SK-N-DZ (cell line): Measurements from ENCODE around the gene GCK. TPM values are rescaled to one million over a fixed set of nuclear protein-coding genes. Genes with fewer than 3 reads are reported as not detected.

Experiments used
- DNase-seq: peaks from one replicate; pipeline ENCODE4 v3.0.0-alpha.2; 2015; ENCODE audit warnings: low spot score
- polyA plus RNA-seq, 2 experiments: library from polyadenylated mRNA; depleted of rRNA; stranded (reverse); fragments of >200 nt; gene quantifications; 2 replicates each; pipeline ENCODE4 v1.2.3, GENCODE V29; 2014

GCK gene
- 5.3 and 5.7 TPM in 2 replicates for polyA plus RNA-seq (2014; cell fraction: cytosol; rRNA removed)
- 3.1 and 5.7 TPM in 2 replicates for polyA plus RNA-seq (2014; cell fraction: nucleus; rRNA removed)

- DNase-seq = no peak
Observed at GRCh38 chr7:44189286-44189992, at the start of gene GCK. Gene GCK, minus strand, starts transcription at chr7:44189439. Its CDS starts 486 bp downstream, at chr7:44188953.

- DNase-seq = no peak
Observed at GRCh38 chr7:44238116-44238695, 49.0 kb upstream of the GCK start.

DNA sequence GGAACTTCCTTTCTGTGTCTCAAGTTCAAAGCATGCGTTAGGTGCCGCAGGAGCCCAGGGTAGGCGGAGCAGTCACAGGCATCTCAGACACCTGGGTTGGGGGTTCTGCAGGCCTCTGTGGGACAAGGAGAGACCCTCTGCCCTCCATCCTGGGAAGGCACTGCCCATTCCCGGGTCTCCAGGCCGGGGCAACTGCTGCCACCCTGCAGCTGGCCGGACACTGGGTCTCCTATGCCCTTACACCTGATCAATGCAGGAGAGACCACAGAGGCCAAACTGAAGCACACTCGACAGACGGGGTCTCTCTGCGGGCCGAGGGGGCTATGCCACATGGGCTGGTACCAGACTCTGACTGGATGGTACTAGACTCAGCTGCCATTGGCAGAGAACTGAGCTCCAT, 48.5 kb upstream of the GCK start:
- no peak for DNase-seq

GRCh38 chr7:44236333-44236728, 47.1 kb upstream of the GCK start:
- no peak for DNase-seq

DNA sequence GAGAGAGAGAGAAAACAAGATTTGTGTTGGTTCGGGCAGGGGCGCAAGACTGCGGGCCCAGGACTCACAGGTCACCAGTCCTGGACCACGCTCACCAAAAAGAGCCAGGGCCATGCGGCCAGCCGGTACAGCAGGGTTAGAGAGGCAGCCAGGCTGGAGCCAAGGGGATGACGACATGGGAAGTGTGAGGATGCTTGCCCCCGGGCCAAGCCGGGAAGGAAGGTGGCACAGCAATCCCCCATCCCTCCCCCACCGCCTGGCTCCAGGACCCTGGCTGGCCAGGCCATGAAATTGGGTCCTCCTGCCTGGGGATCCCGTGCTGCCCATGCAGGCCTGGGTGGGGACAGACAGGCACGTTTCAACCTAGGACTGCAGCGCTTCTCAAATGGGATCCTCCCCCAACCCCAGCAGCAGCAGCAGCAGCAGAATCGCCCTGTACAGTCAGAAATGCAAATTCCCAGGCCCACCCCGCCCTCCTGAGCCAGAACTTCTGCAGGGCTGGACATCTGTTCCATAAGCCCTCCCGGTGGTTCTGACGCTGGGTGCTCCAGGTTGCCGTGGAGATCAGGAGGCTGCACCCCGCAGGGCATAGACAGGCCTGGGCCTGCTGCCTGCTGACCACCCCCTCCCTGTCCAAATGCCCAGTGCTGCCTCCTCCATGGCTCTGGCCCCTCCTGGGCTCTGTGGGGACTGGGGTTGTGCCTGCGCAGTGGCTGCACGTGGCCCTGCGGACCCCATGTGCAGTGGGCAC, 46.5 kb upstream of the GCK start:
- DNase-seq = no peak

GRCh38 chr7:44235066-44235465, 45.8 kb upstream of the GCK start:
- DNase-seq = no peak

DNA sequence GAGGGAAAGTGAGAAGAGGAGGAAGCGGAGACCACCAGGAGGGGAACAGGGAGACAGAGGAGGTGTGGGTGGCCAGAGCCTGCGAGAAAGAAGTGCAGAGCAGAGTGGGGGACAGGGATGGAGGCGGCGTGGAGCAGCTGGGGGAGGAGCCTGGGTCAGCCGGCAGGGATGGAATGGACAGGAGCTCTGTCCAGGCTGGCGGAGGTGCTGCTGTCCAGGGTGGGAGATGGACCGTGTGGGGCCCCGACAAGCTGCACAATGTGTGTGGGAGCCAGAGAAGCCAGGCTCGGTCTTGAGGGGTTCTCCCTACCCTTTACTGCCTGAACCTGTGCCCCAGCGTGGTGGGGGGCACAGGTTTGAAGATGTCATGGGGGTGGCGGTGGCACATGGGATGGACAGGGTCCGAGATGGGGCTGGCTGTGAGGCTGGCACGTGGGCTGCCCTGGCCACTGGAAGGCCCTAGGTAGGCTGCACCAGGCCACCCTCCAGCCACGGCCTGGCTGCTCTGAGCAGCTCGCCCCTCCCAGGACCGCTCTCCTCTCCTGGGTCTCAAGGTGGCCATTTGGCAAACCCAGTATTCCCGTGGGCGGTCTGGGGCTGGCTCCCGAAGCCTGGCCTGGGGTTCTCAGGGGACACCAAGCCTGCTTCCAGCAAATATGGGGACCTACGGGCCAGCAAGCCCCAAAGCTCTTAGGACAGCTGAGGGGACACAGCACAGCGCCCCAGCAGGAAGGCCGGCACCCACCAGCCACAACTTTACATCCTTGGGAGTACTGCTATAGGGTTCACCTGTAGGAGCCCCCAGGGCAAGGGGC, 43.9 kb upstream of the GCK start:
- DNase-seq = no peak

DNA sequence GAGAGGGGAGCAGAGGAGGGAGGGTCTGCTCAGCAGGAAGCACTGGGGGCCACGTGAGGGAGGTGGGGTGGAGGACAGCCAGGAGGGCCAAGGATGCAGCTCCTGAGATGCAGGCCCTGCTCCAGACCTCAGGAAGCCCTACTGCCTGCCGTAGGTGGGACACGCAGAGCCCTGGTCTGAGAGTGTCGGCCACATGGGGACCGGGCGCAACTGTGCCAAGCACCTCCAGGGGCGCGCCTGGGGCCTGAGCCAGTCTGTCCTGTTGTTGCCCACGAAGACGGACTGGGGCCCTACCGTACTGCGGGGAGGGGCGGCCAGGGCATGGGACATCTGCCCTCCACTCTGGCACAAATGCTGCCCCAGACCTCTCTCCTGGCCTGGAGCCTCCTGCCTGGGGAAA, 43.2 kb upstream of the GCK start:
- no peak for DNase-seq

DNA sequence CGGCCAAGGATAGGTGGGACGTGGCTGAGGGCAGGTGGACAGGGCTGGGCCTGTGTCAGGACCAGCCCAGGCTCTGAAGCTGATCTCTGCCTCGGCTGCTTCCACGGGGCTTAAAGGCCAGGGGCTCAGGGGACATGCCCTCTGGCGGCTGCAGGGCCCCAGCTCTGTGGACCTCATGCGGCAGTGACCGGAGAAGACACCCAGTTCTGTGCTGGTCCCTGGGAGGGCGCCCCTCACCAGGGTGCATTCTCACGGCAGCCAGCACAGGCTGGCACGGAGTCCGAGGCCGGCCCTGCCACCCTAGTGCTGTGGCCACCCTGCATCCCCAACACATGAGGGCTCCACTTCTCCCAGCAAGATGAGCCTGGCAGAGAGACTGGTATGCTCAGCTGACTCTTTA, 41.8 kb upstream of the GCK start:
- no peak for DNase-seq

DNA sequence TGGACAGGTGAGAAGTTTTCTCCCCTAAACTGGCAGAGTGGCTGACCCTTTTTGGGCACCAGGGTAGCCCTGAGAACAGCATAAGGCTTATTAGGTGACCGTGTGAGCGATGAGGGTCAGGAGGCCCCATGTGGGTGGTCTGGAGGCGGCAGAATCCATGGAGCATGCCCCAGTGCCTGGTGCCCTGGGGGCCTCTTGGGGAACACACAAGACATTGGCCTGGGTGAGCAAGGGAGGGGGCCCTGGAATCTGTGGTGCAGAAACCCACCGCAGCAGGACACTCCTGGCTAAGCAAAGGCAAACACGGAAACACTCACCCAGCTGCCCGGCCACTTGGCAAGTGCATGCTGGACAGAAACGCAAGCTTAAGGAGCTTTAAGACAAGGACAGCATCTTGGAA, 41.0 kb upstream of the GCK start:
- DNase-seq = no peak

GRCh38 chr7:44229546-44230105, 40.4 kb upstream of the GCK start:
- DNase-seq = no peak

GRCh38 chr7:44228571-44229350, 39.5 kb upstream of the GCK start:
- no peak for DNase-seq

DNA sequence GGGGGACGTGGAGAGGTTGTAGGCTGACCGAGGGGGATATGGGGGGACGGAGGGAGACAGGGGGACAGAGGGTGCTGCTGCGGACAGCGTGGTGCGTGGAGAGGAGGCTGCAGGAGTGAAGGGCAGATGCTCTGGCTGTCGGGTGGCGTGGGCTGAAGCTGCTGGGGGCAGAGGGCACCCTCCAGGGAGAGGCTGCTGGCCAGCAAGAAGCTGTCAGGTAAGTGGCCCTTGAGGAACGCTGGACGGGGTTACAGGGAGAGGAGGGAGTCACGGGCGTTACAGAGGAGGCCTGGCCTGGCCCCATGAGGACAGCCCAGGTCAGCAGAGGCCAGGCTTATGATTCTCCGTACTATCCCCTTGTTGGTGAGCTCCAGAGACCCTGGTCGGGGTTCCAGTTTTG, 38.7 kb upstream of the GCK start:
- DNase-seq = no peak

GRCh38 chr7:44226396-44226753, 37.1 kb upstream of the GCK start:
- no peak for DNase-seq

- no peak for DNase-seq
Observed at GRCh38 chr7:44225566-44226395, 36.5 kb upstream of the GCK start.

DNA sequence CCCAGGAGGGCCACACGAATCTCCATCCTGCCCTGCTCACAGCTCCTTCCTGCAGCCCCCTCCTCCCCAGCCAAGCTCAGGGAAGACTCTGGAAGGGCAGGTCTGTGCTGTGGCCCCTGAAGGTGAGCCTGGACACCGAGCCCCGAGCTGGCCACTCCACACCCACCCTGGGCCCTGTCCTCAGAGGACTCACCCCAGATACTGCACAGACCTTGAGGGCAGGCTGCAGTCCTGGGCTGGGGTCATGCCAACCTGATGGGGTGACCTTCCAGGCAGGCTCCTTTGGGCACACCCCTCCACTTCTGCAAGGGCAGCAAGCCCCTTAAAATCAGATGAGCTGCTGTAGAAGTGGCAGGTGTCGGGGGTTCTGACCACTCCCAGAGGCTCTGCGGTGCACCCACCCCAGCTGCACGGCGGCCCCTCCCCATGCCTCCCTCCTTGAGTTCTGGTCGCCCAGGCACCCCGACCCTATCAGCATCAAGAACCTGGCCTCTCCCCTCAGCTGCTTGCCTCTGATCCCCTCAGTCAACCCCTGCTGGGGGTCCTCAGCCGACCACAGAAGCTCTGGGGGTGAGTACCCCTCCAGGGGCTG, 35.8 kb upstream of the GCK start:
- DNase-seq = no peak

GRCh38 chr7:44224080-44224973, 35.1 kb upstream of the GCK start:
- no peak for DNase-seq

DNA sequence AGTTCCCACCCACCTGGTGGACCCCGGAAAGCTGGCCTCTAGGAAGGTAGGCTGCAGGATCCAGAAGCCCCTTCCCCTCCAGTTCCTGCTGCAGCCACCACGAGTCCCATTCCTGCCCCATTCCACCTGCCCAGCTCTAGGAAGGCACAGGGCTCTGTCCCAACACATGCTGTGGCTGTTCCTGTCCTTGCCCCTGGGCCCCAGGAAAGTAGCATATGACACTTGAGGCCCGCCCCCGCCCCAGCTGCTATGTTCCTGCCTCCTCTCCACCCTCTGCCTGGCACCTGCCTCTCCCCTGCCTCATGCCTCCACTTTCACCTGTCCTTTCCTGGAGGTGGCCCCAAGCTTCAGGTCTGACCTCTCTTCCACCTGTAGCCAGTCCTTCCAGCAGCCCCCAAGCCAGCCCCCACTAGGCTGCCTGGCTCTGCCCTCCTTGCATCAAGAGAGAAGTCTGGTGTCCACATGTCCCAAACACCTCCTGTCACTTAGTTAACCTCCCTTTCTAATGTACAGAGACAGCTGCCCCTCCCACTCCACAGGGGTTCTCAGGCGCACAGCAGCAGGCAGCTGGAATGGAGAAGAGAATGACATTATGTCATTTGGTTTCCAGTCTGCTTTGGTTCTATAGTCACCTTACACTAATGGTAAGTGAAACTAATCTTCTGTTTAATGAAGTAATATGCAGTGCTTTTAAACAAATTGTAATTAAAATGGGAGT, 34.3 kb upstream of the GCK start:
- no peak for DNase-seq
